GM18870 (cell line): ENCODE data around the gene IGLL5.

Experiments used
- ATAC-seq: cut with Tn5 transposase; IDR thresholded peaks from one replicate; pipeline ENCODE4 v1.9.1; 2021; ENCODE audit warnings: moderate library complexity; ENCODE audit not compliant: unreplicated experiment

IGLL5 gene

DNA sequence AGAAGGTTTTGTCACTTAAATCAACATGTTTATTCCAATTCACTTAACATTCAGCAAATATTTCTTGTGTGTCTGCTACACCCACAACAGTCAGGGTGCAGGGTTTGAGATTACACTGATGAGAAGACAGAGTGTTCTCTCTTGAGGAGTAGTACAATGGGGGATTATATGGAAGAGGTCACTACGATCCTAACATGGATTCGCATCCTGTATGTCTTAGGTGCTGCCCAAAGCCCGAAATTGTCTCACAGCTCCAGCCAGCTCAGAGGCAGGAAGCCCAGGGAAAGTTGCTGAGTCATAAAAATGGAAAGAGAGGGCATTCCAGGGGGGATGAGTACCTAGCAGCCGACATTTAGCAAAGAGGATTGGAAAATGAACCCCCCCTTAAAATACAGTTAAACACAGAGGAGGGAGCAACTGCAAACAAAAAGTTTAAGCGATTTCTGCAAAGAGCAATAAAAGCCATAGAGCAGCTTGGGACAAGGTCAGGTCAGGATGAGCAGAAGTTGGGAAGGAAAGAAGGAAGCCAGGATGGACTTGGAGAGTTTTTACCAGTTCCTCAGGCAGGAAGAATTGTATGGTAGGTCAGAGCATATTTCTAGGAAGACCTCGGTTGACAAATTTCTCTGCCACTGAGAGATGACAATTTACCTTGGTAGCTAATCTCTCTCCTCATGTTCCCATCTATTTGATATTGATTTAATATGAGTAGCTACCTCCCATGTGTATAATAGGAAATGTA, 49.5 kb downstream of the IGLL5 start:
- no peak for ATAC-seq

DNA sequence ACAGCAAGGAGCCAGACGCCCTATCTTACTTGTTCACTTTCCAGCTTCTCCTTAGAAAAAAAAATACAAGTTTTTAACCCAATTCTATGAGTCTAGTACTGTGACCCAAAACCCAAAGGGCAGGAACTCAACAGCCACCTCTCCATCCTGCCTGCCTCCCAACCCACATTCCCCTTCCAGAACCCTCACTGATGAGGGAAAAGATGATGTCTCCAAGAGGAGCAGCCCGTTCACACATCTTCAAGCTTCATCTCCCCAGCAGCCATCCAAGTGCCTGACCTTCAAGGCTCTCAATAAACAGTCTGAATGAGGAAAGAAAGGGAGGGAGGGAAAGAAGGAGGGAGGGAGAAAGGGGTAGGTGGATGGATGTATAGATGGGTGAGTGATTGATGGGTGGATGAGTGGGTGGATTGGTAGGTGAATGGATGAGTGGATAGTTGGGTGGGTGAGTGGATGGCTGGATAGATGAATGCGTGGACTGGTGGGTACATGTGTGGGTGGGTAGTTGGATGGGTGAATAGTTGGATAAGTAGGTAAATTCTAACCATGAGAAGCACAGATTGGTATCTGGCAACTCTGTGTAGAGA, 50.4 kb downstream of the IGLL5 start:
- no peak for ATAC-seq

DNA sequence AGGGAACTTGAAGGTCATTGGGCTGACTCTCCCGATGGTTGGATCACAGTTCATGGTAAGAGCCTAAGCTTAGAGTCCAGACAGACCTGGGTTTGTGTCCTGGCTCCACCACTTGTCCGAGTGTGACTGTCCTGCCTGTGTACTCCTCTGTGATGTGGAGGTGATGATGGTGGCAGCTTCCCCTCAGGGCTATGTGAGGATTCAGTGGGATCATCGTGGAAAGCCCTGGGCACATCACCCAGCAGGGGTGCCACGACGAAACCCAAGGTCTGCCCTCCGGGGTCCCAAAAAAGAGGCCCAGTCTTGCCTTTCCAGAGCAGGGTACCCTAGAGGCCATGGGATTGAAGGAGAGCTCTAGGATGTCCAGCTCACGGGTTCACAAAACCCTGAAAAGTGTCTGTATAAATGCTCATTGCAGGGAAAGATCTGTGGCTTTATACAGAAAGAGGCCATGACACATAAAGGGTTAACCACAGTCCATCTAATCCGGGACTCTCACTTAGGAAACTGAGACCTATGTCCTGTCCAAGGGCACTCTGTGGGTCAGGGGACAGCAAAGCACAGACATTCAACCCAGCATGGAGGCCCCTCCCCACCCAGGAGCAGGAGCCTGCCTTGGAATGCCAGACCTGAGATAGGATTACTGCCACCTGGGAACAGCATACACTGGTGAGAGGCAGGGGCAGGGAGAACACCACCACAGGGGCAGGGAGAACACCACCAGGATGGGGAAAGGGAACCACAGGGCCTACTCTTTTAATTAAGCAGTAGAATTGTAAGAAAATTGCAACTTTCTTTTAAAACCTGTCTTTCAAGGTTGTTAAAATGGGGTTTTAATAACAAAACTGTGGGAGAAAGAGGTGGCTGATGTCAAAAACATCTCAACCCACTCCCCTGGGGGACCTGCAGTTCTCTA, 51.3 kb downstream of the IGLL5 start:
- no peak for ATAC-seq

DNA sequence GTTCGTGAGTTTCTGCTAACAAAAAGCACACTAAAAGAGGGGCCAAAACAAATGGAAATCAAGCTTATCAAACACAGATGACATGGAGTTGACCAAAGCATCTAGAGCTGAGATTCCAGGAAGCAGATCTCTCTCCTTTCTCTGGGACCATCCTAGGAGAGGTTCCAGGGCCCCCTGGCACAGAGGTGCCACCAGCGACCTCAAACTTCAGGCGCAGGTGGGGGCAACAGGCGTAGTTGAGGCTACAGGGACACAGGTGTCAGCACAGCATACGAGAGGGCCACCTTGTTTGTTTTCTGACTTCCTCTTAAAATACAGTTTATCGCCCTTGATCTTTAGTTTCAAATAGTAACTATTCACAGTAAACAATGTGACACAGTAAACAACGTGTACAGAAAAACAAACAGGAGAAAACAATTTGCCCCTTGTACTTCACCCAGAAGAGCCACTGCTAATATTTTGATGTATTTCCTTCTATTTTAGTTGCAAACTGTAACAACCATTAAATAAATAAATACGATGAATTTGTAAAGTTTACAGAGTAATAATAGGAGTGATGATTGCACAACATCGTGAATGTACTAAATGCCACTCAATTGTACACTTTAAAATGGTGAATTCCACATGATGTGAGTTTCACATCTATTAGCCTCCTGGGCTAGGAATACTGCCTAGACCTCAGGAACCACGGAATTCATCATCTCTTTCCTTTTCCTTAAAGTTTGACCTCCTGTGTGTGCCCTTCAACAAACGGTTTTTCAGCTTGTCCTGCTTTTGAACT, 52.2 kb downstream of the IGLL5 start:
- ATAC-seq = no peak

DNA sequence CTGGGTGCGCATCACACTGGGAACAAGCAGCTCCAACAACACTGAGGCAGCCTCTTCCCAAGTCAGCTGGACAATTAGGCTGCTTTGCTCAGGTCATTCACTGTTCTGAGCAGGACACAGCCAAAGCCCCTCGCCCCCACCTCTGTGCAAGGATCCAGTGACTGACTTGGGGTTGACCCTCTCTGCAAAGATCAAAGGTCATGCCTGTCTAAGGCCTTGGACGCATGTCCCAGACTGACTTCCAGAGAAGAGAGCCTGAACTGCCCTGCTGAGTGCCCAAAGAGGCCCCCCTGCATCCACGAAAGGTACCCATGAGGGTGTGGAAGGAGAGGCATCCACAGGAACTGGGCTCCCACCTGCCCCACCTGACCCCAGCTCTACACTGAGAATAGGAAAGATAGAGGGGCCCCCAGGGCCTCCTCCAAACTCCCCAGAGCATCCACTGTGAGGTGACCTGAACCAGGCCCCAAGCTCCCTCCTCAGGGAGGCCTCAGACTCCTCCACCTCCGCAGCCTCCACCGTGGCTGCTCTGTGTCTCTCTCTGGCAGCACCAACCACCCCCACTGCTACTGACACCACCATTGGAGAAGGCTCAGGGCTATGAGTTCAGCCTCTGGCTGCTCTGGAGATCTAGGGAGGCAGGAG, 53.5 kb downstream of the IGLL5 start:
- ATAC-seq = no peak

DNA sequence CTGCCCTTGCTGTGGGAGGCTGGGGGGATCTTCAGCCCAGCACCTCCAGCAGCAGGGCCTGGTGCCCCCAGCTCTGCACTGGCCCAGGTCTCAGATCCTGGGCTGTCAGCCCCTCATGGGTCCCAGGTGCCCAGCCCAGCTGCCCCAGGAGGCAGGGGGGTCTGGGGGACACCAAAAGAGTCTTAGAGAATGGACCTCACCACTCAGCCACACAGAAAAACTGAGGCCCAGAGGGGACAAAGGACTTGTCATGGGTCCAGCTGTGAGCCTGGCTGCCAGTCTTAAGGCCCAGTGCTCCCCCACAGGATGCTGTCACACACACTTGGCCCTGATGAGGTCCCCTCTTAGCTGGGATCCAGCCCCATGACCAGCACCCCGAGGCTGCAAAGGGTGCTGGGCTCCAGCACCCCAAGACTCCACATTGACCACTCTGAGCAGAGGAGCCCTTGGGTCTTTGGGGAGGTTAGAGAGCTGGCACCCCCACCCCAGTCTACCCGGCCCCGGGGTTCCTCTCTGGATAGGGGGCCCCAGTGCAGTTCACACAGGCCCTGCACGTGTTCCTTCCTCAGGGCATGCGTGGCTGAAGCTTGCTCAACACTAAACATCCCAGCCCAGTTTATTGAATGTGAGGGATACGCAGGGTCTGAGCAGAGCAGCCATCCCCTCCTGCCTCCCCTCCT, 54.4 kb downstream of the IGLL5 start:
- no peak for ATAC-seq

DNA sequence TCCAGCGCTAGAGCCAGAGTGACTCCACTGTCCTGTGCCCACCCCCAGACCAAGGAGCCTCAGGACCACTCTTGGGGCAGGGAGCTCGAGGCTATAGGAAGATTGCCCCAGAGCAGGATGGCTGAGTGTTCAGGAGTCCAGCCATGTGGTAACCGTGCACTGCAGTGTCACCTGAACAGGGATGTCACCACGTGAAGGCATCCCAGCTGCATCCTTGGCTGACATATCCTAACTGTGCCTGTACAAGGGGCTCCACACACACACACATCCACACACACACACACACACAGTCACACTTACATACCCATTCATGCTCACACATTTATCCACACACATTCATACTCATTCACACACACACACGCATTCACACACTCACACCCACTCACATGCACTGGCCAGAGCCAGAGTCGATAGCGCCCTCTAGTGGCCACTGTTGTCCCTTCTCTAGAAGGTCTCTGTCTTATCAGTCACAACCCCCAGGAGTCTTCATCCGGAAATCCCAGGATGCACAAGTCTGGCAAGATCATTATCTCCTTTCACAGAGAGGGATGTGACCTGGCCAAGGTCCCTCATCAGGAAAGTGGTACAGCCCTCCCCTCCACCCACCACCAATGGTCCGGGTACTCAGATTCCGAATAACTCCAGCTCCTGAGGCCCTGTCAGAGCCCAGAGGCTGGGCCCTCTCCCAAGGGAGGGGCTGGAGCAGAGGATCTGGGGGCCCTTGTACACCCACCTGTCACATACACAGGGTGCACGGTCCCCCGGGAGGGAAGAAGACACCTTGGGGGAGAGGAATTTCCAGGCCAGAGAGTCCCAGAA, 55.1 kb downstream of the IGLL5 start:
- ATAC-seq = no peak

DNA sequence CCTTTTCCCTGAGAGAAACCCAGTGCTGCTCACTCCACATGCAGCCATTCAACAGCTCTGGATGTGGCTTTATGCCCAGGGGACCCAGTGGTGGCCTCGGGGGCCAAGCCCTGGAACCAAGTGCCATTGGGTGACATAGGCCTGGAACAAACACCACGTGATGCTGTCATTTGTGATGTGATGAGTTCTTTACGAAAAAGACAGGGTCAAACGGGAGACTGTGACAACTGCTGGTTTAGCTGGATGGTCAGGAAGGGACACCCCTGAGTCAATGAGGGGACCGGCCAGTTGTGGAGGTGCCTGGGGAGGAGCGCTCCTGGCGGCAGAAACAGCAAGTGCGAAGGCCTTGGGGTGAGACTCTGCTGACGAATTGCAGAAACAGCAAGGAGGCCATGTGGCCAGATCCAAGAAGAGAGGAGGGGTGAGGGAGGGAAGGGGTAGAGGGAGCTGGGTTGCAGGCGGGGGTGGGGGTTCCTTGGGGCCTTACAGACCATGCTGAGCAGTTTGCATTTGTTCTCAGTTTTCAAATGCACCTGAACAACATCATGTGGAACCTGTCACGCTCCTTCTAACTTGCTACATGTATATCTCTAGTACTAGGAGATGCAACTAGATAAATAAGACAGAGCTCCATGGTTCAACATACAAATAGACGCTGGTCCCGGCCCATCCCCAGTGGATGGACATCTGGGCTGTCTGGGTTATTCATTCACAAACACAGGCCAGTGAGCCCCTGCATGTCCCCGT, 56.1 kb downstream of the IGLL5 start:
- ATAC-seq = no peak

DNA sequence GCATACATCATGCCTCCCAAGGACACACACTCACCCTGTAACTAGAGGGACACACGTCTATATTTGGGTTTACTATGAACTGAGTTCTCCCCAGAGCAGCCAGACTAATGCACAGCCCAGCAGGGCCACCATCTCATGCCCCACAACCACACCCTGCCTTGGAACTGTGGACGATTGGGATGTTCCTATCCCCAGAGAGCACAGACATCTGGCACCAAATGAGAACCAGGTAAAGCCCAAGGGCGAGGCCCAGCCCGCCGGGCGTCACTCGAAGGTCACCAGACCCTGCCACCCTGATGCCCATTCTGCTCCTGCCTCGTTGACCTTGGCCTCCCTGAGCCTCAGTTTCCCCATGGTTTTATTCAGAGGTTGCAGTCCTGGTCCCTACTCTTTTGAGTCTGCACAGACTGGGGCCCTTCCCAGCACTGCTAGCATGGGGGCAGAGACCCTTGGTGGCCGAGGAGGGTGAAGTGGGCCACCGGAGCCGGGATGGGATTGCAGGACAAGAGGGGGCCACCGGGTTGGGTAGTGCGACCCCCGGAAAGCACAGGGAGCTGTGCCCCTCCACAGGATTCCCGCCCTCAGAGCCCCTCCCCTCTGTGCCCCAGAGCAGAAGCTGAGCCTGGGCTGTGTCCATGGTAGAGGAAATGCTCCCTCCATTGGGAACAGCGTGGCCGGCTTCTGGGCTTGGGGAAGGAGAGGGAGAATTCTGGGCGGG, 56.8 kb downstream of the IGLL5 start:
- no peak for ATAC-seq

DNA sequence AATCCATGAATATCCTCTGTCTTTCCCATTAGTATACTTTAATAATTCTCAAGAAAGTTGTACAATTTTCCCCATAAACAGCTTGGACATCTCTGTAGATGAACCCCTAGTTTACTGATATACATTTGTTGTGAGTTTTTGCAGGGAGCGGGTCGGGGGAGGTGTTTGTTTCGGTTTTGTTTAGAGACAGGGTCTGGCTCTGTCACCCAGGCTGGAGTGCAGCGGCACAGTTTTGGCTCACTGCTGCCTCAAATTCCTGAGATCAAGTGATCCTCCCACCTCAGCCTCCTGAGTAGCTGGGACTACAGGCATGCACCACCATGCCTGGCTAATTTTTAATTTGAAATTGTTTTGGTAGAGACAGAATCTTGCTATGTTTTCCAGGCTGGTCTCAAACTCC, 57.6 kb downstream of the IGLL5 start:
- no peak for ATAC-seq
